ENCODE results near the gene OR6V1. TPM values are rescaled to one million over a fixed set of nuclear protein-coding genes. Genes with fewer than 3 reads are reported as not detected.

OR6V1 gene
- total RNA-seq, 1 donor from 2014 or later: not detected

Other genes with a start within 250 kb of the OR6V1 start
- under 0.01 TPM in 2 replicates for gene EPHB6, start 197.3 kb upstream of the OR6V1 start, total RNA-seq
- gene TRPV6, start 166.6 kb upstream of the OR6V1 start, total RNA-seq: not detected in 2 replicates
- not detected in 2 replicates for gene TRPV5, start 118.6 kb upstream of the OR6V1 start, total RNA-seq
- gene LLCFC1, start 112.9 kb upstream of the OR6V1 start, total RNA-seq: not detected in 2 replicates
- 0.13 TPM in 1 of 2 replicates, not detected in the other for gene KEL, start 90.0 kb upstream of the OR6V1 start, total RNA-seq
- not detected in 2 replicates for gene OR9A2, start 25.2 kb upstream of the OR6V1 start, total RNA-seq
- not detected in 2 replicates for gene PIP, start 79.7 kb downstream of the OR6V1 start, total RNA-seq
- not detected in 2 replicates for gene TAS2R39, start 131.1 kb downstream of the OR6V1 start, total RNA-seq
- not detected in 2 replicates for gene TAS2R40, start 169.7 kb downstream of the OR6V1 start, total RNA-seq
- gene GSTK1, start 211.1 kb downstream of the OR6V1 start, total RNA-seq: 58.0 and 94.2 TPM in 2 replicates
- gene TMEM139, start 232.6 kb downstream of the OR6V1 start, total RNA-seq: not detected in 2 replicates
- gene CASP2, start 236.0 kb downstream of the OR6V1 start, total RNA-seq: 12.3 and 19.1 TPM in 2 replicates

Data from dermis microvascular lymphatic vessel endothelial cell (primary cell).